ENCODE measurements around the gene CLDN24. TPM values are rescaled to one million over a fixed set of nuclear protein-coding genes. Genes with fewer than 3 reads are reported as not detected.

The CLDN24 gene
- total RNA-seq, 1 donor, result not detected

DNA sequence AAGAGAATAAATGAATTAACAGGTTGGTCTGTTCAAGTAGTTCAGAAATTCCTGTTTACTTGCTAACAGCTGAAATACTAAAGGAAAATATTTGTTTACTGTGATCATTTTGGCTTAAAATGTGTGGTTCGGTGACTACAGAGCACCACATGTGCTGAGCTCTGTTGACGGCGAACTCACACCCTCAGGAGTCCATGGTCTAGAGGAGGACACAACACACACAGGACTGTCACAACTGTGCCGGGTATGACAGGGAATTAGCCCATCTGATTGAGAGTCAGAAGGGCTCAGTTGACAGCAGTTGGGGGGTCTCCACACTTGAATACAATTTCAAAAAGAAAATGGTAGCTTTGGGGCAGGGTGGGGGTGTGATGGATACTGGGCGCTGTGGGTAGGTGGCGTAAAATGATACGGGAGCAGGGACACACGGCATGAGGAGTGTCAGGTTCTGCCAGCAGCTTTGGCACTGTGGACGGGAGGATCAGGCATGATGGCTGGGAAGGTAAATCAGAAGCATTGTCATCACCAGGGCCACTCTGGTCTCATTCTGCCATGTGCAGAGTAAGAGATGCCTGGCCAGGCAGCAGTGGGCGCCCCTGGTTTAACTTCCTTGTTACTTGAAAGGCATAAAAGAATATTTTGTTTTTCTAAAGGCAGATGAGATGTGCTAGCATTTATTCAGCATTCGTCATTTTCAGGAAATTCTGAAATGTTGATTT lies 35.5 kb downstream of the CLDN24 start:
- no peak for DNase-seq (ENCODE audit: low read depth in 2 of 3, low spot score in 2 of 3)

DNA sequence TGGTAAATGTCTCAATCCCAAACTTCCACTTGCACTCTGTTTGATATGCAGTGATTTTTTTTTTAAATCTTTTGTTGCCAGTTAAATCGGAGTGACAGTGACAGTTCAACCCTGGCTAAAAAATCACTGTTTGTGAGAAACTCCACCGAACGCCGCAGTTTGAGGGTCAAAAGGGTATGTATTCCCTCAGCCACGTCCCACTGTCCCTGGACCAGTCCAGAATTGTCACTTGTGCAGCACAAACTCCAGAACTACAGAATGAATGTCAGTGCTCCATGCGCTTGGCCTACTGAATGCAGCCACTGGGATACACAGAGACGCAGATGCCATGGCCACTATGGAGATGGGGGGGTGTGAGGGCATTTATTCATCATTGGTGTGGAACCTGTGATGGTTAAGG lies 36.3 kb downstream of the CLDN24 start:
- DNase-seq (ENCODE audit: low read depth in 2 of 3, low spot score in 2 of 3), result no peak

DNA sequence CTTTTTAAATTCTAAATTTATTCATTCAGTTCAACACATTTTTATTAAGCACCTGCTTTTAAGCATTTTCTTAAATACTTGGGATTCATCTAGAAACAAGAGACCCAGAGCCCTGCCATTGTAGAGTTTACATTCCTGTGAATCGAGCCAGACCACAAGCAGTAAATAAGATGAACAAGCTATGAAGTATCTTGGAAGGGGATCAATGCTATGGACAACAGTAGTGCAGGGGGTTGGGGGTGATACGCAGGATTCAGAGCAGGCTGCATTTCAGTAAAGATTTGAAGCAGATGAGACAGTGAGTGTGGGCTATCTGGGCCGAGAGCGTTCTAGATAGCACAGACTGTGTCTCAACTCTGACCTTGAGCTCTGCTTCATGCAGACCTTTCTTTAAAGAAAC lies 37.3 kb downstream of the CLDN24 start:
- no peak for DNase-seq (ENCODE audit: low read depth in 2 of 3, low spot score in 2 of 3)

GRCh38 chr4:183284258-183284785 lies 37.9 kb downstream of the CLDN24 start:
- no peak for DNase-seq (ENCODE audit: low read depth in 2 of 3, low spot score in 2 of 3)

GRCh38 chr4:183276106-183276505 lies 46.1 kb downstream of the CLDN24 start:
- no peak for DNase-seq (ENCODE audit: low read depth in 2 of 3, low spot score in 2 of 3)

- DNase-seq (ENCODE audit: low read depth in 2 of 3, low spot score in 2 of 3), result no peak
These were observed 49.8 kb downstream of the CLDN24 start for GRCh38 chr4:183272384-183272783.

Other genes starting within 250 kb of the CLDN24 start
- 1.1 TPM for gene WWC2, start 223.2 kb downstream of the CLDN24 start, total RNA-seq
- not detected for gene CLDN22, start 2.1 kb downstream of the CLDN24 start, total RNA-seq
- 31.0 TPM for gene CDKN2AIP, start 122.2 kb upstream of the CLDN24 start, total RNA-seq
- gene ING2, start 182.6 kb upstream of the CLDN24 start, total RNA-seq, result 14.0 TPM

Data from hematopoietic multipotent progenitor cell (in vitro differentiated cells).